MM.1S (cell line): Measurements from ENCODE around the gene POLE4.

ENCODE experiments used
- CTCF ChIP-seq: fragments of 300-600 bp; sonication (generic); IDR thresholded peaks from 2 replicates; pipeline ENCODE4 v1.5.1; 2016; ENCODE audit warnings: antibody characterized with exemption, low read length, mixed read lengths
- EZH2 ChIP-seq: fragments of 300-600 bp; sonication (generic); optimal IDR thresholded peaks from 2 replicates; pipeline ENCODE3; 2017; ENCODE audit warnings: low read depth, mild to moderate bottlenecking, antibody characterized with exemption, low read length, mixed read lengths
- EZH2phosphoT487 ChIP-seq: fragments of 300-600 bp; sonication (generic); IDR thresholded peaks from 2 replicates; pipeline ENCODE4 v1.6.1; 2018; ENCODE audit warnings: antibody characterized with exemption, low read length

GRCh38 chr2:74922592-74923227 lies 35.7 kb upstream of the POLE4 start:
- TF ChIP-seq CTCF (no peak), EZH2phosphoT487 (no peak), EZH2 (no peak)
